HCT116 (cell line): ENCODE results near the gene RABGAP1. TPM values are rescaled to one million over a fixed set of nuclear protein-coding genes. Genes with fewer than 3 reads are reported as not detected.

ENCODE experiments used
- ATAC-seq: fragments of 200-7000 bp; cut with Tn5 transposase; 2 replicates; pipeline ENCODE4 v1.9.1; 2020; ENCODE audit warnings: mild to moderate bottlenecking, moderate library complexity
- BruUV-seq: library from RNA; stranded (reverse); fragments of 400-500 nt; replicated peaks from 2 replicates; lab custom pipeline; 2021; lab: Mats Ljungman, UMichigan
- CTCF ChIA-PET: fragments of 300-600 bp; sonication (Branson Sonifier 250); formaldehyde crosslinking; loops from one replicate; lab custom pipeline; 2021; ENCODE audit warnings: antibody characterized with exemption; lab: Charles Lee
- POLR2A ChIA-PET: fragments of 300-600, 350-600 bp; sonication (Branson Sonifier 250); formaldehyde crosslinking; loops from one replicate; lab custom pipeline; 2021; ENCODE audit warnings: antibody characterized with exemption; lab: Charles Lee
- RAD21 ChIA-PET, 2 experiments: fragments of 300-600 bp; sonication (Branson Sonifier 250); formaldehyde crosslinking; loops; one replicate each; lab custom pipeline; 2023; ENCODE audit warnings: low total read pairs in 2 of 2; ENCODE audit not compliant: uncharacterized antibody in 2 of 2, unreplicated experiment in 2 of 2, low non-redundant PET in 1 of 2; lab: Charles Lee
- DNase-seq: peaks from one replicate; pipeline ENCODE4 v3.0.0-alpha.2; 2010; ENCODE audit warnings: low read depth, low spot score
- H2AFZ ChIP-seq: fragments of 200-600 bp; shearing (Covaris generic), sonication (generic); 2 replicates; pipeline ENCODE4 v1.6.1; 2017; ENCODE audit warnings: low read depth, mixed run types, mixed read lengths, antibody characterized with exemption, low read length; ENCODE audit not compliant: poor library complexity, severe bottlenecking
- H3K27ac ChIP-seq: 2 replicates; pipeline ENCODE4 v1.5.1; 2012; ENCODE audit warnings: low read depth, low read length
- H3K27me3 ChIP-seq: fragments of 200-600 bp; sonication (generic); 2 replicates; pipeline ENCODE4 v1.6.1; 2016; ENCODE audit warnings: mixed run types, low read length, mixed read lengths; ENCODE audit not compliant: insufficient read depth
- H3K36me3 ChIP-seq, 2 experiments: fragments of 200-500 bp in 1 of 2; fragments of 200-600 bp in 1 of 2; sonication (Bioruptor generic) in 1 of 2; sonication (generic) in 1 of 2; 2 replicates each; pipeline versions ENCODE4 v1.5.1 to v1.6.1; 2014 to 2016; ENCODE audit warnings: low read length in 2 of 2, inconsistent platforms in 1 of 2, mixed read lengths in 1 of 2, mixed run types in 1 of 2; ENCODE audit not compliant: insufficient read depth in 2 of 2, control insufficient read depth in 1 of 2
- H3K4me1 ChIP-seq, 2 experiments: fragments of 200-600 bp in 1 of 2; sonication (generic) in 1 of 2; 2 replicates each; pipeline versions ENCODE4 v1.5.1 to v1.6.1; 2012 to 2017; ENCODE audit warnings: low read length in 2 of 2, inconsistent platforms in 1 of 2, mild to moderate bottlenecking in 1 of 2, mixed read lengths in 1 of 2, mixed run types in 1 of 2, moderate library complexity in 1 of 2; ENCODE audit not compliant: insufficient read depth in 2 of 2, control insufficient read depth in 1 of 2
- H3K4me2 ChIP-seq: fragments of 200-600 bp; sonication (generic); 2 replicates; pipeline ENCODE4 v1.6.1; 2017; ENCODE audit warnings: mixed run types, low read length, mixed read lengths
- H3K4me3 ChIP-seq, 2 experiments: fragments of 200-600 bp in 1 of 2; sonication (generic) in 1 of 2; replicated peaks in 1 of 2; 2 replicates each; pipeline ENCODE4 v1.5.1; 2011 to 2016; ENCODE audit warnings: low read length in 2 of 2, control low read depth in 1 of 2, low read depth in 1 of 2, mild to moderate bottlenecking in 1 of 2, mixed read lengths in 1 of 2, mixed run types in 1 of 2
- H3K79me2 ChIP-seq: fragments of 200-600 bp; sonication (generic); 2 replicates; pipeline ENCODE4 v1.6.1; 2017; ENCODE audit warnings: mild to moderate bottlenecking, mixed run types, low read length, moderate library complexity, mixed read lengths; ENCODE audit not compliant: insufficient read depth
- H3K9ac ChIP-seq: fragments of 200-600 bp; sonication (generic); 2 replicates; pipeline ENCODE4 v1.6.1; 2016; ENCODE audit warnings: low read length, mixed read lengths
- H3K9me2 ChIP-seq: fragments of 200-600 bp; sonication (generic), shearing (Covaris generic); 2 replicates; pipeline ENCODE4 v1.6.1; 2017; ENCODE audit warnings: mixed run types, mild to moderate bottlenecking, moderate library complexity; ENCODE audit not compliant: insufficient read depth
- H3K9me3 ChIP-seq, 2 experiments: fragments of 200-500 bp in 1 of 2; fragments of 200-600 bp in 1 of 2; sonication (Bioruptor generic) in 1 of 2; sonication (generic) in 1 of 2; 2 replicates each; pipeline ENCODE4 v1.6.1; 2014 to 2017; ENCODE audit warnings: low read length in 2 of 2, mixed read lengths in 2 of 2, inconsistent platforms in 1 of 2, low read depth in 1 of 2, mild to moderate bottlenecking in 1 of 2, mixed run types in 1 of 2, moderate library complexity in 1 of 2; ENCODE audit not compliant: control insufficient read depth in 1 of 2, insufficient read depth in 1 of 2
- H4K20me1 ChIP-seq: fragments of 200-600 bp; sonication (generic), shearing (Covaris generic); 2 replicates; pipeline ENCODE4 v1.6.1; 2017; ENCODE audit warnings: mixed run types, mild to moderate bottlenecking, moderate library complexity; ENCODE audit not compliant: insufficient read depth
- CEBPB ChIP-seq: IDR thresholded peaks from 2 replicates; pipeline ENCODE4 v1.6.1; 2012; ENCODE audit warnings: low read depth
- EGR1 ChIP-seq: IDR thresholded peaks from 2 replicates; pipeline ENCODE4 v1.6.1; 2012; ENCODE audit warnings: low read depth
- ELF1 ChIP-seq: IDR thresholded peaks from 2 replicates; pipeline ENCODE4 v1.6.1; 2012; ENCODE audit warnings: low read depth, borderline replicate concordance
- EZH2 ChIP-seq: fragments of 200-600 bp; sonication (generic); IDR thresholded peaks from 2 replicates; pipeline ENCODE4 v1.6.1; 2017; ENCODE audit warnings: antibody characterized with exemption, mixed run types
- EZH2phosphoT487 ChIP-seq: fragments of 200-600 bp; IDR thresholded peaks from 2 replicates; pipeline ENCODE4 v1.6.1; 2018; ENCODE audit warnings: antibody characterized with exemption, borderline replicate concordance
- JUND ChIP-seq: IDR thresholded peaks from 2 replicates; pipeline ENCODE4 v1.6.1; 2012
- POLR2A ChIP-seq: IDR thresholded peaks from 2 replicates; pipeline ENCODE4 v1.7.0; 2011; ENCODE audit warnings: borderline replicate concordance; ENCODE audit not compliant: insufficient read depth, insufficient read length; ENCODE audit errors: extremely low read depth
- RAD21 ChIP-seq: IDR thresholded peaks from 2 replicates; pipeline ENCODE4 v1.6.1; 2012; ENCODE audit warnings: low read depth, mild to moderate bottlenecking
- SP1 ChIP-seq: IDR thresholded peaks from 2 replicates; pipeline ENCODE4 v1.6.1; 2012; ENCODE audit warnings: low read depth
- YY1 ChIP-seq: IDR thresholded peaks from 2 replicates; pipeline ENCODE4 v1.6.1; 2011; ENCODE audit warnings: low read length, low read depth, moderate library complexity, mild to moderate bottlenecking; ENCODE audit not compliant: insufficient replicate concordance; ENCODE audit errors: extremely low read depth
- ZNF274 ChIP-seq: fragments of 200-500 bp; sonication (Bioruptor generic); IDR thresholded peaks from 2 replicates; pipeline ENCODE4 v1.6.1; 2014; ENCODE audit warnings: mild to moderate bottlenecking, low read depth, low read length, inconsistent platforms
- intact Hi-C: fragments of 100-400 bp; cut with micrococcal nuclease; formaldehyde crosslinking; loops from 2 replicates; pipeline ENCODE4 v1.10.0; 2022
- total RNA-seq: library from RNA; stranded (reverse); gene quantifications from one replicate; pipeline ENCODE4 v1.2.1, GENCODE V29; 2021; ENCODE audit not compliant: unreplicated experiment
- TF ChIP-seq, protein P1 (sequence below): IDR thresholded peaks from 2 replicates; pipeline ENCODE4 v1.6.1; 2012
- TF ChIP-seq, protein P2 (sequence below): IDR thresholded peaks from 2 replicates; pipeline ENCODE4 v1.6.1; 2012

The RABGAP1 gene
- total RNA-seq, 1 experiment from 2014 or later, result 29.7 TPM

DNA sequence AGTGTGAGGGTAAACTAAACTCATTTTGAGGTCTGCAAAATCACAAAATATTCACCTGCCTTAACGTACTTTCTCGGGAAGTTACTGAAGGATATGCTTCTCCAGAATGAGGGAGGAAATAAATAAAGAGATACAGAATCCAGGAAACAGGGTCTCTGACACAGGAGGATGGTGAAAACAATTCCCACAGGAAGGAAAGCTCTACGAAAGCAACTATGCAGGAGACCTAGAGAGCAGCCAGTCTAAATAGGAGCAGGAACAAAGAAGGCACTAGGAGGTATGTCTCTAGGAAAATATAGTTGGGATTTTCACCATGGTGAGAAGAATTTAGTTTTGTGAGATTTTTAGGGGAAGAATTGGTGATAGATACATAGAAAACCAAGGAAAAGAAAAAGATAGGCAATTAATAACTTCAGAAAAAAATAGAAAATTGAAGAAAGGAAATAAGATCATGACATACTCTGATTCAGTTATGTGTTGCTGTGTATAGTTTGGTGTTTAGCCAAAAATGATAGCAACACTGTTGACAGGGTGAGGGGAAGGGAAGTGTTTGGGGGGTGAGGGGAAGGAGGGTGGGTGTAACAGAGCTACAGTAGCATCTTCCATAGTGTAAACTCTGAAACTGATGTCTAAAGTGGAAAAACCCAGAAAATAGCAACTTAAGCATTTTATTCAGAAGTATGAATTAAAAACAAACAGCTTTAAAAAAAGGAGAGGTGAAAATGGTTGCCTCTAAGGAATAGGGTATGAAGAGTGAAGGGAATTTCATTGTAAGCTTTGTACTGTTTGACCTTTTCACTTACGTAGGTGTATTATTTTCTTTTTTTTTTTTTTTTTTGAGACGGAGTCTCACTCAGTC, 102.5 kb downstream of the RABGAP1 start:
- Histone ChIP-seq H3K4me1 (no peaks in the 10 kb centered on the region), H3K4me2 (no peak overlapping the region), H3K27me3 (no peaks in the 10 kb centered on the region), H3K36me3 (no peaks in the 10 kb centered on the region), H2AFZ (no peak overlapping the region), H3K9me3 (no peaks in the 10 kb centered on the region), H3K79me2 (no peaks in the 10 kb centered on the region), H4K20me1 (no peaks in the 10 kb centered on the region), H3K27ac (no peak overlapping the region), H3K4me3 (no peak overlapping the region), H3K9me2 (no peaks in the 10 kb centered on the region), H3K9ac (no peak overlapping the region)
- RAD21 ChIA-PET, result no interaction called here
- POLR2A ChIA-PET, result interaction anchor here (0.7 kb wide), 1 partner anchor 112 kb away, joined by 3 read pairs; the partner anchor contains the start of gene ZBTB26
- BruUV-seq, result no TSS peak
- TF ChIP-seq RAD21 (no peak), SP1 (no peak), JUND (no peak), EZH2phosphoT487 (no peak), YY1 (no peak), ZNF274 (no peak), EGR1 (no peak), POLR2A (no peak), ELF1 (no peak), EZH2 (no peak), CEBPB (no peak)
- TF ChIP-seq, protein P1, sequence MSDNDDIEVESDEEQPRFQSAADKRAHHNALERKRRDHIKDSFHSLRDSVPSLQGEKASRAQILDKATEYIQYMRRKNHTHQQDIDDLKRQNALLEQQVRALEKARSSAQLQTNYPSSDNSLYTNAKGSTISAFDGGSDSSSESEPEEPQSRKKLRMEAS, result no peak
- TF ChIP-seq, protein P2, sequence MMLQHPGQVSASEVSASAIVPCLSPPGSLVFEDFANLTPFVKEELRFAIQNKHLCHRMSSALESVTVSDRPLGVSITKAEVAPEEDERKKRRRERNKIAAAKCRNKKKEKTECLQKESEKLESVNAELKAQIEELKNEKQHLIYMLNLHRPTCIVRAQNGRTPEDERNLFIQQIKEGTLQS, result no peak
- ATAC-seq (no peak), DNase-seq (no peak)
- intact Hi-C loops, result no loop called here
- CTCF ChIA-PET, result no interaction called here
